ENCODE results near the gene SLAMF6.

DNA sequence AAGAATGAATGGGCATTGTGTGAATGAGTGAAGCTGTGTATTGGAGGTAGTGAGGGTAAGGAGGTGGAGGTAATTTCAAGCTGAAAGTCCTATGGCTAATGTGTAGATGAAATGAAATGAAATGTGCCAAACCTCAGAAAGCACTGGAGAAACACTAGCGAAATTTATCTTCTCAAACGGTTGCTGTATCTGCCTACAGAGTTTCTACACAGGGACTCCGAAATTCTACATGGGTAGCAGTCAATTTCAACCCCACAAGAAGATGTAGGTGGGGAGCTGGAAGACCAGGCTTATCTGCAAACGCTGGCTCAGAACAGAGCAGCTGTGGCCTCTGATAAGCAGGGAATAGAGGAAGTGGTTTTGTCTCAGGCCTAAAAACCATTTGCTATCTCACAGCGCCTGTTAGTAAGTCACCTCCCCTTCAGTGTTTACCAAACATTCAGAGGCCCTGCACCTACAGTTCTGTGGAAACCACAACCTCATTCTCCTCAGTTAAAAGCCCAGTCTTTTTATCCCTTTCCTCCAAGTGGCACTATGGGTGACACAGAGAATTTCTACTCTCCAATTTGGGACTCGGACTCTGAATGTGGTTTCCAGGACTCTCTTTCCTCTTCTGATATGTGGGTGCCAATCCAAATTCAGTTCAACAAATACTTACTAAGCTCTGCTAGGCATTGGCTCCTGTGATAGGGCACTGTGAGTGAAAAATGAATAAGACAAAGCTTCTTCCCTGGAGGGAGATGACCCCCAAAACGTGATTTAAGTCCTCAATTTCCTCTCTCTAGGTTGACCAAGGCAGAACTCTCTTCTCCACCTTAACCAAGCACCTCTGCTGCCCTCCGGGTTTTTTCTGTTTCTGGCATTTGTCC, 17.2 kb upstream of the SLAMF6 start:
- TF ChIP-seq, protein P1, sequence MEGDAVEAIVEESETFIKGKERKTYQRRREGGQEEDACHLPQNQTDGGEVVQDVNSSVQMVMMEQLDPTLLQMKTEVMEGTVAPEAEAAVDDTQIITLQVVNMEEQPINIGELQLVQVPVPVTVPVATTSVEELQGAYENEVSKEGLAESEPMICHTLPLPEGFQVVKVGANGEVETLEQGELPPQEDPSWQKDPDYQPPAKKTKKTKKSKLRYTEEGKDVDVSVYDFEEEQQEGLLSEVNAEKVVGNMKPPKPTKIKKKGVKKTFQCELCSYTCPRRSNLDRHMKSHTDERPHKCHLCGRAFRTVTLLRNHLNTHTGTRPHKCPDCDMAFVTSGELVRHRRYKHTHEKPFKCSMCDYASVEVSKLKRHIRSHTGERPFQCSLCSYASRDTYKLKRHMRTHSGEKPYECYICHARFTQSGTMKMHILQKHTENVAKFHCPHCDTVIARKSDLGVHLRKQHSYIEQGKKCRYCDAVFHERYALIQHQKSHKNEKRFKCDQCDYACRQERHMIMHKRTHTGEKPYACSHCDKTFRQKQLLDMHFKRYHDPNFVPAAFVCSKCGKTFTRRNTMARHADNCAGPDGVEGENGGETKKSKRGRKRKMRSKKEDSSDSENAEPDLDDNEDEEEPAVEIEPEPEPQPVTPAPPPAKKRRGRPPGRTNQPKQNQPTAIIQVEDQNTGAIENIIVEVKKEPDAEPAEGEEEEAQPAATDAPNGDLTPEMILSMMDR (IDR thresholded peaks at IDR 0.05), result no peak
- TF ChIP-seq POLR2A (IDR thresholded peaks at IDR 0.05), result no peak

Measured in lower leg skin (tissue), 3 donors.